Measurements from ENCODE around the gene PRKD1.

DNA sequence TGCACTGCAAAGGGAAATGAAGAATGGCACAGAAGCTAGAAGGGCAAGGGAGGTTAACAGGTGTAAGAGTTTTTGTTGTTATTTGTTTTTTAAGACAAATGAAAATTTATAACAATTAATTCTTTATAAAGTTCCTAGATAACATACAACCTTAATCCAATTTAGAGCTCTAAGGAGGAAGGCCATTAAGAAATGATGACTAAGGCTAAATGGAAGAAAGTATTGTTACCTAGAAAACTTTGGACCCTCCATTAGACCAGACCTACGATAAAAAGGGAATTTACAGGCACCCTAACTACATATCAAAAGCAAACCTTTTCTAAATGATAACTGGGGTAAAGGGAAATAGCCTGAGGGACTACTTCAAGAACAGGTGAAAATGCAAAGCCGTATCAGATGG, 130.8 kb downstream of the PRKD1 start:
- TF ChIP-seq, protein P1, sequence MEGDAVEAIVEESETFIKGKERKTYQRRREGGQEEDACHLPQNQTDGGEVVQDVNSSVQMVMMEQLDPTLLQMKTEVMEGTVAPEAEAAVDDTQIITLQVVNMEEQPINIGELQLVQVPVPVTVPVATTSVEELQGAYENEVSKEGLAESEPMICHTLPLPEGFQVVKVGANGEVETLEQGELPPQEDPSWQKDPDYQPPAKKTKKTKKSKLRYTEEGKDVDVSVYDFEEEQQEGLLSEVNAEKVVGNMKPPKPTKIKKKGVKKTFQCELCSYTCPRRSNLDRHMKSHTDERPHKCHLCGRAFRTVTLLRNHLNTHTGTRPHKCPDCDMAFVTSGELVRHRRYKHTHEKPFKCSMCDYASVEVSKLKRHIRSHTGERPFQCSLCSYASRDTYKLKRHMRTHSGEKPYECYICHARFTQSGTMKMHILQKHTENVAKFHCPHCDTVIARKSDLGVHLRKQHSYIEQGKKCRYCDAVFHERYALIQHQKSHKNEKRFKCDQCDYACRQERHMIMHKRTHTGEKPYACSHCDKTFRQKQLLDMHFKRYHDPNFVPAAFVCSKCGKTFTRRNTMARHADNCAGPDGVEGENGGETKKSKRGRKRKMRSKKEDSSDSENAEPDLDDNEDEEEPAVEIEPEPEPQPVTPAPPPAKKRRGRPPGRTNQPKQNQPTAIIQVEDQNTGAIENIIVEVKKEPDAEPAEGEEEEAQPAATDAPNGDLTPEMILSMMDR (IDR thresholded peaks at IDR 0.05 in 2 of 3, conservative IDR thresholded peaks at IDR 0.05 in 1 of 3; ENCODE audit: borderline replicate concordance in 1 of 3, insufficient read depth in 1 of 3, low read depth in 2 of 3, low read length in 2 of 3), result no peak
- TF ChIP-seq ZFX (IDR thresholded peaks at IDR 0.05) (no peak), ZNF274 (IDR thresholded peaks at IDR 0.05; ENCODE audit: low read depth, low read length) (no peak), POLR2A (IDR thresholded peaks at IDR 0.05; ENCODE audit: borderline replicate concordance, extremely low read depth, insufficient read depth, insufficient read length) (no peak), SP1 (IDR thresholded peaks at IDR 0.05; ENCODE audit: low read depth) (no peak), SIN3A (IDR thresholded peaks at IDR 0.05; ENCODE audit: low read depth) (no peak), RAD21 (IDR thresholded peaks at IDR 0.05; ENCODE audit: low read depth) (no peak), POLR2AphosphoS5 (IDR thresholded peaks at IDR 0.05; ENCODE audit: low read depth, low read length) (no peak), EZH2phosphoT487 (IDR thresholded peaks at IDR 0.05; ENCODE audit: borderline replicate concordance) (no peak), CEBPB (IDR thresholded peaks at IDR 0.05; ENCODE audit: low read depth) (no peak)
- TF ChIP-seq, protein P2, sequence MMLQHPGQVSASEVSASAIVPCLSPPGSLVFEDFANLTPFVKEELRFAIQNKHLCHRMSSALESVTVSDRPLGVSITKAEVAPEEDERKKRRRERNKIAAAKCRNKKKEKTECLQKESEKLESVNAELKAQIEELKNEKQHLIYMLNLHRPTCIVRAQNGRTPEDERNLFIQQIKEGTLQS (IDR thresholded peaks at IDR 0.05), result no peak
- TF ChIP-seq, protein P3, sequence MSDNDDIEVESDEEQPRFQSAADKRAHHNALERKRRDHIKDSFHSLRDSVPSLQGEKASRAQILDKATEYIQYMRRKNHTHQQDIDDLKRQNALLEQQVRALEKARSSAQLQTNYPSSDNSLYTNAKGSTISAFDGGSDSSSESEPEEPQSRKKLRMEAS (IDR thresholded peaks at IDR 0.05), result no peak

Data from HCT116 (cell line).